ENCODE measurements around the gene PKP4. TPM values are rescaled to one million over a fixed set of nuclear protein-coding genes. Genes with fewer than 3 reads are reported as not detected.

PKP4 gene, protein sequence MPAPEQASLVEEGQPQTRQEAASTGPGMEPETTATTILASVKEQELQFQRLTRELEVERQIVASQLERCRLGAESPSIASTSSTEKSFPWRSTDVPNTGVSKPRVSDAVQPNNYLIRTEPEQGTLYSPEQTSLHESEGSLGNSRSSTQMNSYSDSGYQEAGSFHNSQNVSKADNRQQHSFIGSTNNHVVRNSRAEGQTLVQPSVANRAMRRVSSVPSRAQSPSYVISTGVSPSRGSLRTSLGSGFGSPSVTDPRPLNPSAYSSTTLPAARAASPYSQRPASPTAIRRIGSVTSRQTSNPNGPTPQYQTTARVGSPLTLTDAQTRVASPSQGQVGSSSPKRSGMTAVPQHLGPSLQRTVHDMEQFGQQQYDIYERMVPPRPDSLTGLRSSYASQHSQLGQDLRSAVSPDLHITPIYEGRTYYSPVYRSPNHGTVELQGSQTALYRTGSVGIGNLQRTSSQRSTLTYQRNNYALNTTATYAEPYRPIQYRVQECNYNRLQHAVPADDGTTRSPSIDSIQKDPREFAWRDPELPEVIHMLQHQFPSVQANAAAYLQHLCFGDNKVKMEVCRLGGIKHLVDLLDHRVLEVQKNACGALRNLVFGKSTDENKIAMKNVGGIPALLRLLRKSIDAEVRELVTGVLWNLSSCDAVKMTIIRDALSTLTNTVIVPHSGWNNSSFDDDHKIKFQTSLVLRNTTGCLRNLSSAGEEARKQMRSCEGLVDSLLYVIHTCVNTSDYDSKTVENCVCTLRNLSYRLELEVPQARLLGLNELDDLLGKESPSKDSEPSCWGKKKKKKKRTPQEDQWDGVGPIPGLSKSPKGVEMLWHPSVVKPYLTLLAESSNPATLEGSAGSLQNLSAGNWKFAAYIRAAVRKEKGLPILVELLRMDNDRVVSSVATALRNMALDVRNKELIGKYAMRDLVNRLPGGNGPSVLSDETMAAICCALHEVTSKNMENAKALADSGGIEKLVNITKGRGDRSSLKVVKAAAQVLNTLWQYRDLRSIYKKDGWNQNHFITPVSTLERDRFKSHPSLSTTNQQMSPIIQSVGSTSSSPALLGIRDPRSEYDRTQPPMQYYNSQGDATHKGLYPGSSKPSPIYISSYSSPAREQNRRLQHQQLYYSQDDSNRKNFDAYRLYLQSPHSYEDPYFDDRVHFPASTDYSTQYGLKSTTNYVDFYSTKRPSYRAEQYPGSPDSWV
- polyA plus RNA-seq (2013): 33.7 TPM

DNA sequence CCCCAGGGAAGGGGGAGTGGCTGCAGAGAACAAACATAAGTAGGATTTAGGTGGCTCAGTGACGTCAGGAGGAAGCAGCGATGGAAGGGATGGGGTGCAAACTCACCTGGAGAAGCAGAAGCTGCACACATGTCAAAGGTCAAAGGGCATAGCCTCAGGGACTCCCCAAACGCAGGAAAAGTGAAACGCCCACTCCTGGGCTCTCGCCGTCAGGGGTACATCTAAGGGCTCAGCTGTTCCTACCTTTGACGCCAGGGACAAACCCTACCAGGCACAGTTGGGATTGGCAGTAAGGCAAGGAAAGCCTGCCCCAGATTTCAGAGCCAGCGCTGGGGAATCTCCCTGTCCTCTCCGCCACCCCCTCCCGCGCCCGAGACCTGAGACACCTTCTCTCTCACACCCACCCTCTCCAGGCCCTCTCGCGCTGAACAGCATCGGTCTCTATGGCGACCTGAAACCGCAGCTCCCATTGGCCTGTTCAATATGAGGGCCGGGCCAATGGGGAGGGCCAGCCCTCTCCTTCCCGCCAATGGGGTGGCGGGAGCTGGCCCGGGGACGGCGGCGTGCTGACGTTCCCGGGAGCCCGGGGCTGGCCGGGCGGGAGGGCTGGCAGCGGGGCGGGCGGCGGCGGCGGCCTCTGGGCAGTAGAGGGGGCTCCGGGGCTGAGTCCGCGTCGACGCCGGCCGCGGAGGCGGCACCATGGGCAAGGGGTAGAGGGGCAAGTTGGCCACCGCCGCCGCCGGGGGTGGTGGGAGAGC is at the start of gene PKP4, which contains the start of gene CCDC148:
Gene PKP4, plus strand, starts transcription at position 644 of the 758 bp plus-strand sequence. CDS start 76,233 bp downstream, outside the sequence.
Gene CCDC148, minus strand, starts transcription at position 445 of the 758 bp plus-strand sequence. Its CDS starts 314 bp downstream, at position 131.
- peaks cover 0 to 4% (median 0%) of the 10 kb centered on the region in 5 experiments for H3K27me3 ChIP-seq (replicated peaks in 2 of 5; ENCODE audit: control insufficient read depth in 4 of 5, insufficient read depth in 5 of 5, low read length in 4 of 5)
- H3K4me3 ChIP-seq (ENCODE audit: control insufficient read depth in 1 of 7, extremely low read depth in 1 of 7, insufficient read depth in 4 of 7, low read depth in 2 of 7, low read length in 6 of 7): peak within 1 kb of the TSS; percentile 76 to 92 (median 83)
- H3K4me1 ChIP-seq (ENCODE audit: control extremely low read depth in 1 of 4, control insufficient read depth in 4 of 4, insufficient read depth in 4 of 4, low read length in 3 of 4): peaks cover 10 to 30% (median 19%) of the 10 kb centered on the region in 4 experiments
- peak; percentile 92 to 96 (median 95) for DNase-seq
- ChIA-PET POLR2A (no interaction called here), CTCF (interaction anchor here (0.7 to 3.5 kb wide), 8 partner anchors 12 to 629 kb away, joined by 3 to 19 read pairs (median 4); no protein-coding TSS in a partner anchor)
- under 1% methylated on average over 16 of the region's 48 CpGs for WGBS (ENCODE audit: insufficient coverage)
- H3K9me3 ChIP-seq (ENCODE audit: control extremely low read depth in 1 of 5, control insufficient read depth in 4 of 5, insufficient read depth in 2 of 5, low read depth in 1 of 5, low read length in 4 of 5): no peaks in the 10 kb centered on the region
- H3K36me3 ChIP-seq (ENCODE audit: control insufficient read depth in 4 of 4, insufficient read depth in 4 of 4, low read length in 3 of 4): no peaks in the 10 kb centered on the region
- H3K27ac ChIP-seq (ENCODE audit: insufficient read depth in 1 of 2, low read depth in 1 of 2, low read length in 2 of 2, poor library complexity in 1 of 2, severe bottlenecking in 2 of 2): peak within 1 kb of the TSS; percentile 29 to 79

- no peak overlapping the region for H3K4me3 ChIP-seq (ENCODE audit: control insufficient read depth in 1 of 7, extremely low read depth in 1 of 7, insufficient read depth in 4 of 7, low read depth in 2 of 7, low read length in 6 of 7)
- no peaks in the 10 kb centered on the region for H3K27me3 ChIP-seq (replicated peaks in 2 of 5; ENCODE audit: control insufficient read depth in 4 of 5, insufficient read depth in 5 of 5, low read length in 4 of 5)
- peaks cover 0 to 17% (median 3%) of the 10 kb centered on the region in 5 experiments for H3K9me3 ChIP-seq (ENCODE audit: control extremely low read depth in 1 of 5, control insufficient read depth in 4 of 5, insufficient read depth in 2 of 5, low read depth in 1 of 5, low read length in 4 of 5)
- H3K4me1 ChIP-seq (ENCODE audit: control extremely low read depth in 1 of 4, control insufficient read depth in 4 of 4, insufficient read depth in 4 of 4, low read length in 3 of 4): no peaks in the 10 kb centered on the region
- no peak overlapping the region for H3K27ac ChIP-seq (ENCODE audit: insufficient read depth in 1 of 2, low read depth in 1 of 2, low read length in 2 of 2, poor library complexity in 1 of 2, severe bottlenecking in 2 of 2)
- H3K36me3 ChIP-seq (ENCODE audit: control insufficient read depth in 4 of 4, insufficient read depth in 4 of 4, low read length in 3 of 4): no peaks in the 10 kb centered on the region
- 97% methylated on average over 3 of the region's 3 CpGs for WGBS (ENCODE audit: insufficient coverage)
- DNase-seq: no peak
- POLR2A ChIA-PET: no interaction called here
- CTCF ChIA-PET: no interaction called here
Observed at GRCh38 chr2:158407031-158407430, 49.7 kb upstream of the PKP4 start.

GRCh38 chr2:158410132-158410531 is 46.6 kb upstream of the PKP4 start:
- Histone ChIP-seq H3K4me3 (ENCODE audit: control insufficient read depth in 1 of 7, extremely low read depth in 1 of 7, insufficient read depth in 4 of 7, low read depth in 2 of 7, low read length in 6 of 7) (no peak overlapping the region), H3K9me3 (ENCODE audit: control extremely low read depth in 1 of 5, control insufficient read depth in 4 of 5, insufficient read depth in 2 of 5, low read depth in 1 of 5, low read length in 4 of 5) (peaks cover 0 to 17% (median 3%) of the 10 kb centered on the region in 5 experiments), H3K4me1 (ENCODE audit: control extremely low read depth in 1 of 4, control insufficient read depth in 4 of 4, insufficient read depth in 4 of 4, low read length in 3 of 4) (no peaks in the 10 kb centered on the region), H3K27me3 (replicated peaks in 2 of 5; ENCODE audit: control insufficient read depth in 4 of 5, insufficient read depth in 5 of 5, low read length in 4 of 5) (no peaks in the 10 kb centered on the region), H3K36me3 (ENCODE audit: control insufficient read depth in 4 of 4, insufficient read depth in 4 of 4, low read length in 3 of 4) (no peaks in the 10 kb centered on the region), H3K27ac (ENCODE audit: insufficient read depth in 1 of 2, low read depth in 1 of 2, low read length in 2 of 2, poor library complexity in 1 of 2, severe bottlenecking in 2 of 2) (no peak overlapping the region)
- DNase-seq: no peak
- ChIA-PET POLR2A (no interaction called here), CTCF (no interaction called here)
- WGBS (ENCODE audit: insufficient coverage): no CpG with 5 or more reads among the region's 1 CpG

DNA sequence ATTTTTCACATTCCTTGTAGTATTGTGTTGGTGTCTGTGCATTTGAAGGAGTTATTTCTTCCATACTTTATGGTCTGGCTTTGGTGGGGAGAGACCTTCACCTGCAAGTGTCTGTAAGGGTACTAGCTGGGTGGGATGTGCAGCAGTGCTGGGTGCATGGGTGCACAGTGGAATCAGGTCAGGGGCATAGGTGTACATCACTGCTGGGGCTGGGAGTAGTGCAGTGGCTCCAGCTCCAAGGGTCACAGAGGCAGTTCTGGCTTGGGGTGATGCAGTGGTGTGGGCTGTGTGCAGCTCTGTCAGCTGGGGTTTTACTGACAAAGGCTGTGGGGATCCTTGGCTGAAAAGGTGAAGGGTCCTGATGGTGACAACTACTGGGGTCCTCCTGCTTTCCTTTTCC is 45.0 kb upstream of the PKP4 start:
- Histone ChIP-seq H3K9me3 (ENCODE audit: control extremely low read depth in 1 of 5, control insufficient read depth in 4 of 5, insufficient read depth in 2 of 5, low read depth in 1 of 5, low read length in 4 of 5) (peaks cover 0 to 29% (median 3%) of the 10 kb centered on the region in 5 experiments), H3K27ac (ENCODE audit: insufficient read depth in 1 of 2, low read depth in 1 of 2, low read length in 2 of 2, poor library complexity in 1 of 2, severe bottlenecking in 2 of 2) (no peak overlapping the region), H3K36me3 (ENCODE audit: control insufficient read depth in 4 of 4, insufficient read depth in 4 of 4, low read length in 3 of 4) (no peaks in the 10 kb centered on the region), H3K4me1 (ENCODE audit: control extremely low read depth in 1 of 4, control insufficient read depth in 4 of 4, insufficient read depth in 4 of 4, low read length in 3 of 4) (no peaks in the 10 kb centered on the region), H3K4me3 (ENCODE audit: control insufficient read depth in 1 of 7, extremely low read depth in 1 of 7, insufficient read depth in 4 of 7, low read depth in 2 of 7, low read length in 6 of 7) (no peak overlapping the region), H3K27me3 (replicated peaks in 2 of 5; ENCODE audit: control insufficient read depth in 4 of 5, insufficient read depth in 5 of 5, low read length in 4 of 5) (no peaks in the 10 kb centered on the region)
- DNase-seq: no peak
- CTCF ChIA-PET: no interaction called here
- POLR2A ChIA-PET: no interaction called here

- Histone ChIP-seq H3K27ac (ENCODE audit: insufficient read depth in 1 of 2, low read depth in 1 of 2, low read length in 2 of 2, poor library complexity in 1 of 2, severe bottlenecking in 2 of 2) (no peak overlapping the region), H3K27me3 (replicated peaks in 2 of 5; ENCODE audit: control insufficient read depth in 4 of 5, insufficient read depth in 5 of 5, low read length in 4 of 5) (no peaks in the 10 kb centered on the region), H3K9me3 (ENCODE audit: control extremely low read depth in 1 of 5, control insufficient read depth in 4 of 5, insufficient read depth in 2 of 5, low read depth in 1 of 5, low read length in 4 of 5) (peaks cover 0 to 34% (median 3%) of the 10 kb centered on the region in 5 experiments), H3K4me3 (ENCODE audit: control insufficient read depth in 1 of 7, extremely low read depth in 1 of 7, insufficient read depth in 4 of 7, low read depth in 2 of 7, low read length in 6 of 7) (no peak overlapping the region), H3K36me3 (ENCODE audit: control insufficient read depth in 4 of 4, insufficient read depth in 4 of 4, low read length in 3 of 4) (no peaks in the 10 kb centered on the region), H3K4me1 (ENCODE audit: control extremely low read depth in 1 of 4, control insufficient read depth in 4 of 4, insufficient read depth in 4 of 4, low read length in 3 of 4) (no peaks in the 10 kb centered on the region)
- CTCF ChIA-PET: no interaction called here
- DNase-seq: no peak
- 88% methylated on average over 1 of the region's 3 CpGs for WGBS (ENCODE audit: insufficient coverage)
- POLR2A ChIA-PET: no interaction called here
Observed at GRCh38 chr2:158412206-158412605, 44.5 kb upstream of the PKP4 start.

GRCh38 chr2:158413581-158413980 is 43.2 kb upstream of the PKP4 start:
- CTCF ChIA-PET: interaction anchor here (0.6 to 0.7 kb wide), 2 partner anchors 12 to 257 kb away, joined by 3 to 4 read pairs; no protein-coding TSS in a partner anchor
- WGBS (ENCODE audit: insufficient coverage): no CpG with 5 or more reads among the region's 2 CpGs

More at GRCh38 chr2:158413581-158413980, 43.2 kb upstream of the PKP4 start:
- DNase-seq: no peak
- POLR2A ChIA-PET: no interaction called here
- no peaks in the 10 kb centered on the region for H3K27me3 ChIP-seq (replicated peaks in 2 of 5; ENCODE audit: control insufficient read depth in 4 of 5, insufficient read depth in 5 of 5, low read length in 4 of 5)
- H3K4me3 ChIP-seq (ENCODE audit: control insufficient read depth in 1 of 7, extremely low read depth in 1 of 7, insufficient read depth in 4 of 7, low read depth in 2 of 7, low read length in 6 of 7): no peak overlapping the region
- H3K4me1 ChIP-seq (ENCODE audit: control extremely low read depth in 1 of 4, control insufficient read depth in 4 of 4, insufficient read depth in 4 of 4, low read length in 3 of 4): no peaks in the 10 kb centered on the region
- H3K27ac ChIP-seq (ENCODE audit: insufficient read depth in 1 of 2, low read depth in 1 of 2, low read length in 2 of 2, poor library complexity in 1 of 2, severe bottlenecking in 2 of 2): no peak overlapping the region
- peaks cover 0 to 38% (median 3%) of the 10 kb centered on the region in 5 experiments for H3K9me3 ChIP-seq (ENCODE audit: control extremely low read depth in 1 of 5, control insufficient read depth in 4 of 5, insufficient read depth in 2 of 5, low read depth in 1 of 5, low read length in 4 of 5)
- no peaks in the 10 kb centered on the region for H3K36me3 ChIP-seq (ENCODE audit: control insufficient read depth in 4 of 4, insufficient read depth in 4 of 4, low read length in 3 of 4)
